HEK293 (cell line): ENCODE data around the gene DYTN.

ENCODE experiments used
- CTCF ChIA-PET: fragments of 350-600 bp; formaldehyde crosslinking; extraction: SDS; loops from one replicate; lab custom pipeline; 2021; ENCODE audit warnings: antibody characterized with exemption; lab: Yijun Ruan, JAX
- POLR2A ChIA-PET: fragments of 300-600 bp; formaldehyde crosslinking; extraction: SDS; loops from one replicate; lab custom pipeline; 2020; ENCODE audit warnings: antibody characterized with exemption, inconsistent platforms; lab: Yijun Ruan, JAX
- H3K27ac ChIP-seq: fragments of 200-500 bp; sonication (Bioruptor generic); 2 replicates; pipeline ENCODE4 v1.5.1; 2014; ENCODE audit warnings: low read depth, low read length, control low read depth, inconsistent platforms; ENCODE audit errors: extremely low read depth
- H3K36me3 ChIP-seq, 2 experiments: fragments of 200-500 bp in 1 of 2; sonication (Bioruptor generic) in 1 of 2; 1 replicate in 1 of 2; 2 replicates in 1 of 2; pipeline ENCODE4 v1.5.1; 2014 to 2017; ENCODE audit warnings: inconsistent platforms in 2 of 2, low read length in 2 of 2; ENCODE audit not compliant: control insufficient read depth in 2 of 2, insufficient read depth in 1 of 2
- H3K4me1 ChIP-seq: fragments of 200-500 bp; sonication (Bioruptor generic); 2 replicates; pipeline ENCODE4 v1.5.1; 2014; ENCODE audit warnings: mild to moderate bottlenecking, low read length, inconsistent platforms; ENCODE audit not compliant: control insufficient read depth, insufficient read depth
- H3K4me3 ChIP-seq: 2 replicates; pipeline ENCODE4 v1.5.1; 2011; ENCODE audit warnings: low read depth, mild to moderate bottlenecking, control low read depth, low read length, moderate library complexity
- H3K9me3 ChIP-seq: fragments of 200-500 bp; sonication (Bioruptor generic); 2 replicates; pipeline ENCODE4 v1.5.1; 2014; ENCODE audit warnings: low read depth, low read length, inconsistent platforms; ENCODE audit not compliant: control insufficient read depth, insufficient read depth
- AEBP2 ChIP-seq: fragments of 450-650 bp; formaldehyde crosslinking; IDR thresholded peaks from 2 replicates; pipeline ENCODE4 v1.5.1; 2016; ENCODE audit warnings: missing biosample characterization, missing genetic modification characterization, borderline replicate concordance
- GLIS2 ChIP-seq: fragments of 450-650 bp; formaldehyde crosslinking; IDR thresholded peaks from 2 replicates; pipeline ENCODE4 v1.5.1; 2016; ENCODE audit warnings: missing biosample characterization, missing genetic modification characterization
- OVOL3 ChIP-seq: fragments of 450-650 bp; formaldehyde crosslinking; IDR thresholded peaks from 2 replicates; pipeline ENCODE4 v1.5.1; 2016; ENCODE audit warnings: missing biosample characterization, missing genetic modification characterization
- PRDM1 ChIP-seq: fragments of 450-650 bp; formaldehyde crosslinking; IDR thresholded peaks from 2 replicates; pipeline ENCODE4; 2016; ENCODE audit warnings: missing biosample characterization, missing genetic modification characterization
- PRDM10 ChIP-seq: fragments of 450-650 bp; formaldehyde crosslinking; IDR thresholded peaks from 2 replicates; pipeline ENCODE4 v1.5.1; 2016; ENCODE audit warnings: missing biosample characterization, missing genetic modification characterization
- SCRT2 ChIP-seq: fragments of 450-650 bp; formaldehyde crosslinking; IDR thresholded peaks from 2 replicates; pipeline ENCODE4 v1.5.1; 2016; ENCODE audit warnings: missing biosample characterization, missing genetic modification characterization
- ZBTB1 ChIP-seq: fragments of 450-650 bp; formaldehyde crosslinking; IDR thresholded peaks from 2 replicates; pipeline ENCODE4 v1.5.1; 2016; ENCODE audit warnings: missing biosample characterization, missing genetic modification characterization
- ZBTB48 ChIP-seq: fragments of 450-650 bp; formaldehyde crosslinking; IDR thresholded peaks from 2 replicates; pipeline ENCODE4 v1.5.1; 2016; ENCODE audit warnings: missing biosample characterization, missing genetic modification characterization
- ZNF114 ChIP-seq: fragments of 450-650 bp; formaldehyde crosslinking; IDR thresholded peaks from 2 replicates; pipeline ENCODE4 v1.5.0; 2017; ENCODE audit warnings: missing biosample characterization, missing genetic modification characterization
- ZNF140 ChIP-seq: fragments of 450-650 bp; formaldehyde crosslinking; IDR thresholded peaks from 2 replicates; pipeline ENCODE4 v1.5.1; 2016; ENCODE audit warnings: missing biosample characterization, missing genetic modification characterization
- ZNF146 ChIP-seq: fragments of 450-650 bp; formaldehyde crosslinking; IDR thresholded peaks from 2 replicates; pipeline ENCODE4 v1.5.1; 2016; ENCODE audit warnings: missing biosample characterization, missing genetic modification characterization
- ZNF148 ChIP-seq: fragments of 450-650 bp; formaldehyde crosslinking; IDR thresholded peaks from 2 replicates; pipeline ENCODE4 v1.5.0; 2017; ENCODE audit warnings: missing biosample characterization, missing genetic modification characterization, borderline replicate concordance
- ZNF157 ChIP-seq: fragments of 450-650 bp; formaldehyde crosslinking; IDR thresholded peaks from 2 replicates; pipeline ENCODE4 v1.5.1; 2016; ENCODE audit warnings: missing biosample characterization, missing genetic modification characterization
- ZNF26 ChIP-seq: fragments of 450-650 bp; formaldehyde crosslinking; IDR thresholded peaks from 2 replicates; pipeline ENCODE4 v1.5.1; 2016; ENCODE audit warnings: missing biosample characterization, missing genetic modification characterization
- ZNF391 ChIP-seq: fragments of 450-650 bp; formaldehyde crosslinking; IDR thresholded peaks from 2 replicates; pipeline ENCODE4 v1.5.1; 2016; ENCODE audit warnings: low read depth, missing biosample characterization, missing genetic modification characterization, borderline replicate concordance
- ZNF394 ChIP-seq: fragments of 450-650 bp; formaldehyde crosslinking; IDR thresholded peaks from 2 replicates; pipeline ENCODE4 v1.5.1; 2016; ENCODE audit warnings: missing biosample characterization, missing genetic modification characterization, mild to moderate bottlenecking, moderate library complexity, borderline replicate concordance
- ZNF426 ChIP-seq: fragments of 450-650 bp; formaldehyde crosslinking; IDR thresholded peaks from 2 replicates; pipeline ENCODE4 v1.5.1; 2017; ENCODE audit warnings: missing biosample characterization, missing genetic modification characterization, mild to moderate bottlenecking, inconsistent platforms, moderate library complexity
- ZNF521 ChIP-seq: fragments of 450-650 bp; formaldehyde crosslinking; IDR thresholded peaks from 2 replicates; pipeline ENCODE4 v1.5.1; 2017; ENCODE audit warnings: missing biosample characterization, mild to moderate bottlenecking, missing genetic modification characterization
- ZNF530 ChIP-seq: fragments of 450-650 bp; formaldehyde crosslinking; IDR thresholded peaks from 2 replicates; pipeline ENCODE4 v1.5.1; 2016; ENCODE audit warnings: low read depth, missing biosample characterization, missing genetic modification characterization

Gene DYTN

GRCh38 chr2:206619011-206619410 lies 99.2 kb downstream of the DYTN start:
- ChIA-PET POLR2A (no interaction called here), CTCF (no interaction called here)
- Histone ChIP-seq H3K9me3 (no peaks in the 10 kb centered on the region), H3K4me3 (no peak overlapping the region), H3K27ac (no peak overlapping the region), H3K4me1 (no peaks in the 10 kb centered on the region), H3K36me3 (no peaks in the 10 kb centered on the region)
- TF ChIP-seq GLIS2 (tag by site-specific recombination), result no peak
- no peak for TF ChIP-seq ZBTB1 (tag by site-specific recombination)
- no peak for TF ChIP-seq ZNF26 (tag by site-specific recombination)
- no peak for TF ChIP-seq SCRT2 (tag by site-specific recombination)
- TF ChIP-seq AEBP2, result no peak
- no peak for TF ChIP-seq ZNF521 (tag by site-specific recombination)
- TF ChIP-seq ZNF148 (tag by site-specific recombination), result no peak
- no peak for TF ChIP-seq ZNF114
- no peak for TF ChIP-seq ZNF140 (tag by site-specific recombination)

GRCh38 chr2:206616151-206616550 lies 102.0 kb downstream of the DYTN start:
- CTCF ChIA-PET, result interaction anchor here (0.7 kb wide), 1 partner anchor 68 kb away, joined by 4 read pairs; no protein-coding TSS in a partner anchor
- no peak for TF ChIP-seq OVOL3 (tag by site-specific recombination)
- TF ChIP-seq ZNF426 (tag by site-specific recombination), result no peak
- TF ChIP-seq PRDM1 (tag by site-specific recombination), result no peak
- no peak for TF ChIP-seq ZNF146 (tag by site-specific recombination)
- TF ChIP-seq ZNF394 (tag by site-specific recombination), result no peak
- no peak for TF ChIP-seq ZBTB48 (tag by site-specific recombination)
- no peak for TF ChIP-seq ZNF530
- TF ChIP-seq ZNF157 (tag by site-specific recombination), result no peak
- TF ChIP-seq ZNF391 (tag by site-specific recombination), result no peak
- no peak for TF ChIP-seq PRDM10
- POLR2A ChIA-PET, result no interaction called here
- H3K9me3 ChIP-seq, result no peaks in the 10 kb centered on the region
- no peaks in the 10 kb centered on the region for H3K4me1 ChIP-seq
- no peaks in the 10 kb centered on the region; a peak in 1 of 3 replicates for H3K36me3 ChIP-seq
- H3K4me3 ChIP-seq, result no peak overlapping the region
- H3K27ac ChIP-seq, result no peak overlapping the region
